ENCODE measurements around the gene RLN1. TPM values are rescaled to one million over a fixed set of nuclear protein-coding genes. Genes with fewer than 3 reads are reported as not detected.

The RLN1 gene
- total and polyA plus RNA-seq, 2 of the 4 experiments (the other 2 are of a cell fraction) = not detected

DNA sequence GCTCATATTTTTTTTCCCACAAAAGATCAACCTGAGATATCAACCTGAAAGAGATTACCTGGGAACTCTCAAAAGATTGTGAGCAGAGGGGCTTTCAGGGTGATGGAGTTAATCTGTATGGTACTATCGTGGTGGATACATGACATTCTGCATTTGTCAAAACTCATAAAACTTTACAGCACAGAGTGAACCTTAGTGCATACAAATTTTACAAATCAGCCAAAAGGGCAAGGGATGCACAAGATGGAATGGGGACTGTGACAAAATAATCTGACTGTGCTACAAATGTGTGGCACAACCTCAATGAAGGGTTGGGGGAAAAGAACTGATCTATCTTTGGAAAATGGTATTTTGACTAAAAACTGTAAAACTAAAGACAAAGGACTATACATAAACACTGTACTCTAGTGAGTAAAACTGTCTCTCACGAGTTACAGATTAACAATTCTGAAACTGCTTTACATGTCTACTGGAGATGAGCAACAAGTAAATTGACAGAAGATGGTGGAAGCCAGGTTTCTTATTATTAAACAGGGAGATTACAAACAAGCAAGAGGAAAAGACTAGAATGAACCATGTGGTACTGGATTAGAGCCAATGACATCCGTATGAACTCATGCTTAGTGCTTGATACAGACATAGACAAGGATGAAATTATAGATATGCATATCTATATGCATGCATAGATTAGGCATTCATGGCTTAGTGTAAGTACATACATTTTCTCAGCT lies 24.8 kb upstream of the RLN1 start:
- no peak overlapping the region for H2AFZ ChIP-seq (replicated peaks; ENCODE audit: low read length, poor library complexity)
- no peaks in the 10 kb centered on the region for H3K4me1 ChIP-seq (ENCODE audit: control insufficient read depth, insufficient read depth, low read length)
- dilution Hi-C loops (cut with HindIII; ENCODE audit: low sequenced_read_pairs, unreplicated experiment) = no loop called here
- no peak overlapping the region for H3K4me3 ChIP-seq (ENCODE audit: insufficient read depth, low read depth, low read length)
- TF ChIP-seq MAZ (IDR thresholded peaks at IDR 0.05; ENCODE audit: borderline replicate concordance, low read depth, low read length) = no peak
- TF ChIP-seq, protein P1, sequence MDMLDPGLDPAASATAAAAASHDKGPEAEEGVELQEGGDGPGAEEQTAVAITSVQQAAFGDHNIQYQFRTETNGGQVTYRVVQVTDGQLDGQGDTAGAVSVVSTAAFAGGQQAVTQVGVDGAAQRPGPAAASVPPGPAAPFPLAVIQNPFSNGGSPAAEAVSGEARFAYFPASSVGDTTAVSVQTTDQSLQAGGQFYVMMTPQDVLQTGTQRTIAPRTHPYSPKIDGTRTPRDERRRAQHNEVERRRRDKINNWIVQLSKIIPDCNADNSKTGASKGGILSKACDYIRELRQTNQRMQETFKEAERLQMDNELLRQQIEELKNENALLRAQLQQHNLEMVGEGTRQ (IDR thresholded peaks at IDR 0.05; ENCODE audit: low read depth, low read length) = no peak
- TF ChIP-seq RFX5 (IDR thresholded peaks at IDR 0.05; ENCODE audit: low read depth, low read length) = no peak
- no peak for TF ChIP-seq CEBPB (IDR thresholded peaks at IDR 0.05; ENCODE audit: low read depth, low read length)
- TF ChIP-seq RAD21 (IDR thresholded peaks at IDR 0.05; ENCODE audit: low read length) = no peak
- TF ChIP-seq SMC3 (IDR thresholded peaks at IDR 0.05; ENCODE audit: low read depth, low read length) = no peak
- TF ChIP-seq RCOR1 (IDR thresholded peaks at IDR 0.05; ENCODE audit: insufficient replicate concordance, low read length) = no peak
- no peak for TF ChIP-seq NFE2L2 (IDR thresholded peaks at IDR 0.05; ENCODE audit: low read depth, low read length)
- no peak for TF ChIP-seq MXI1 (IDR thresholded peaks at IDR 0.05; ENCODE audit: borderline replicate concordance, low read depth, low read length)
- TF ChIP-seq MAFK (IDR thresholded peaks at IDR 0.05; ENCODE audit: low read depth, low read length) = no peak
- TF ChIP-seq, protein P2, sequence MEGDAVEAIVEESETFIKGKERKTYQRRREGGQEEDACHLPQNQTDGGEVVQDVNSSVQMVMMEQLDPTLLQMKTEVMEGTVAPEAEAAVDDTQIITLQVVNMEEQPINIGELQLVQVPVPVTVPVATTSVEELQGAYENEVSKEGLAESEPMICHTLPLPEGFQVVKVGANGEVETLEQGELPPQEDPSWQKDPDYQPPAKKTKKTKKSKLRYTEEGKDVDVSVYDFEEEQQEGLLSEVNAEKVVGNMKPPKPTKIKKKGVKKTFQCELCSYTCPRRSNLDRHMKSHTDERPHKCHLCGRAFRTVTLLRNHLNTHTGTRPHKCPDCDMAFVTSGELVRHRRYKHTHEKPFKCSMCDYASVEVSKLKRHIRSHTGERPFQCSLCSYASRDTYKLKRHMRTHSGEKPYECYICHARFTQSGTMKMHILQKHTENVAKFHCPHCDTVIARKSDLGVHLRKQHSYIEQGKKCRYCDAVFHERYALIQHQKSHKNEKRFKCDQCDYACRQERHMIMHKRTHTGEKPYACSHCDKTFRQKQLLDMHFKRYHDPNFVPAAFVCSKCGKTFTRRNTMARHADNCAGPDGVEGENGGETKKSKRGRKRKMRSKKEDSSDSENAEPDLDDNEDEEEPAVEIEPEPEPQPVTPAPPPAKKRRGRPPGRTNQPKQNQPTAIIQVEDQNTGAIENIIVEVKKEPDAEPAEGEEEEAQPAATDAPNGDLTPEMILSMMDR (conservative IDR thresholded peaks at IDR 0.05; ENCODE audit: low read depth, low read length) = no peak
- TF ChIP-seq FOS (IDR thresholded peaks at IDR 0.05; ENCODE audit: low read depth, low read length) = no peak
- no peak for TF ChIP-seq CHD1 (IDR thresholded peaks at IDR 0.05; ENCODE audit: low read depth, low read length)
- ATAC-seq (ENCODE audit: low read depth) (no peak), DNase-seq (peak; percentile 46)
- no peak overlapping the region for H3K23ac ChIP-seq (ENCODE audit: low read depth, low read length)
- no peak overlapping the region for H4K91ac ChIP-seq (ENCODE audit: insufficient read depth, low read depth, low read length)
- in situ Hi-C loops (cut with MboI; ENCODE audit: low sequenced_read_pairs) = no loop called here
- H4K8ac ChIP-seq (ENCODE audit: low read depth in 2 of 2, low read length in 2 of 2) = no peak overlapping the region
- no peak overlapping the region for H3K18ac ChIP-seq (ENCODE audit: low read depth, low read length)
- no peak overlapping the region for H3K9ac ChIP-seq (ENCODE audit: low read depth, low read length)
- H3K27me3 ChIP-seq (ENCODE audit: control insufficient read depth, insufficient read depth, low read length) = no peaks in the 10 kb centered on the region
- no peak overlapping the region for H2BK20ac ChIP-seq (ENCODE audit: low read depth, low read length)
- no peaks in the 10 kb centered on the region for H3K36me3 ChIP-seq (ENCODE audit: control insufficient read depth, insufficient read depth, low read length)
- CTCF ChIA-PET = interaction anchor here (0.6 kb wide), 1 partner anchor 17 kb away, joined by 3 read pairs; no protein-coding TSS in a partner anchor
- WGBS, 2 experiments (ENCODE audit: extremely low coverage in 2 of 2, insufficient read length in 1 of 2) = no CpG with 5 or more reads among the region's 3 CpGs
- no peak overlapping the region for H2AK9ac ChIP-seq (replicated peaks; ENCODE audit: low read depth, low read length, poor library complexity)
- H3K79me1 ChIP-seq (ENCODE audit: low read depth in 1 of 2, low read length in 2 of 2) = no peaks in the 10 kb centered on the region; a peak in 1 of 4 replicates
- BruUV-seq (replicated peaks) = no TSS peak
- H4K5ac ChIP-seq (ENCODE audit: low read depth, low read length) = no peak overlapping the region
- H3K9me1 ChIP-seq (ENCODE audit: insufficient read depth, low read length) = no peaks in the 10 kb centered on the region
- H2AK5ac ChIP-seq (ENCODE audit: low read depth, low read length) = no peak overlapping the region
- H3K4me2 ChIP-seq (ENCODE audit: low read depth, low read length) = no peak overlapping the region
- no peak overlapping the region for H3K14ac ChIP-seq (replicated peaks; ENCODE audit: low read depth, low read length)
- H3K56ac ChIP-seq (ENCODE audit: extremely low read depth, insufficient read depth, low read length) = no peak overlapping the region
- no peak overlapping the region for H3K27ac ChIP-seq (ENCODE audit: insufficient read depth, low read length)
- H3K4ac ChIP-seq (ENCODE audit: low read depth, low read length) = no peak overlapping the region
- H2BK120ac ChIP-seq (ENCODE audit: low read depth, low read length) = no peak overlapping the region
- H3K9me3 ChIP-seq (ENCODE audit: control insufficient read depth, insufficient read depth, low read length) = no peaks in the 10 kb centered on the region
- intact Hi-C loops (cut with micrococcal nuclease) = no loop called here
- H2BK5ac ChIP-seq (ENCODE audit: low read depth, low read length, poor library complexity, severe bottlenecking) = no peak overlapping the region
- H2BK15ac ChIP-seq (ENCODE audit: low read depth, low read length) = no peak overlapping the region
- no peaks in the 10 kb centered on the region for H4K20me1 ChIP-seq (ENCODE audit: insufficient read depth, low read length)
- POLR2A ChIA-PET (ENCODE audit: unreplicated experiment) = no interaction called here

Data from IMR-90 (cell line).